Measurements from ENCODE around the gene SF3B2. TPM values are rescaled to one million over a fixed set of nuclear protein-coding genes. Genes with fewer than 3 reads are reported as not detected.
A peak's percentile ranks its signal among the peaks of the same experiment; 100 is the strongest.
"Not testable (repeated sequence)": the region's sequence is repeated elsewhere in the genome, so short reads cannot be mapped to it uniquely, and the experiment has no call there.

The SF3B2 gene
- total and polyA plus RNA-seq, 8 donors = 122 to 233 (median 211) TPM

DNA sequence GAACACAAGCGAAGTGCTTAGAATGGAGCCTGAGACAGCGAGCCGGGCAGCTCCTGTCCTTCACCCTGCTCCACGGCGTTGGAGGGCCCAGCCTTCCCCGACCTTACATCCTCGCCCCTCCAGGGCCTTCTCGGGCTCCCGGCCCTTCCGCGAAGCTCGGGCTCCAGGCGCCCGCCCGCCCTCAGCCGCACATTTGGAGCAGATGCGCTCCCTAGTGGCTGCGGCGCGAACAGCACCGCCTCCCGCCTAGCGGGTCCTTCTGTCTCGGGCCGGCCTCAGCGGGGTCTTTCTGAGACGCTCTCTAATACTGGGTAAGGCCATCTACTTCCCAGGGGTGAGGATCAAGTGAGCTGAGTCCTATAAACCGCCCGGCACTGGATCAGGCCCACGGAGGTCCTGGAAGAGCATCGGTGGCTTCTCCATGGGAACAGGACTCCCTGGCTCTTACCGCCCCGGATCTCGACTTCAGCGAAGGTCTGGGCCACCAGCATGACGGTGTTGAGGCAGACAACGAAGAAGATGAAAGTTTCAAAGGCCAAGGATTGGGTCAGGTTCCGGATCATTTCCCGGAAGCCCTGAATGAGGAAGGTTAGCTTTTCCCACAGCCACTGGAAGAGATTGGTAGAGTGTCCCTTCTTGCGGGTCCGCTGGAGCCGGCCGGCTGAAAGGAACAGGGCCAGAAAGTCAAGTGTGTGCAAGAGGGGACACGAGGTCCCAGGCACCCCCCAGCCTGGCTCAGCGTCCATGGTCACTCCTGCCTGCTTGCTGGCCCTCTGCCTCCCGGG, 29.6 kb upstream of the SF3B2 start:
- peaks cover 0 to 16% of the 10 kb centered on the region in 2 donors for H3K27me3 ChIP-seq
- H3K4me3 ChIP-seq = no peak overlapping the region
- no peaks in the 10 kb centered on the region for H3K9me3 ChIP-seq
- DNase-seq (peak; percentile 32 to 96 (median 62)), ATAC-seq (peak; percentile 96)
- TF ChIP-seq, protein P1, sequence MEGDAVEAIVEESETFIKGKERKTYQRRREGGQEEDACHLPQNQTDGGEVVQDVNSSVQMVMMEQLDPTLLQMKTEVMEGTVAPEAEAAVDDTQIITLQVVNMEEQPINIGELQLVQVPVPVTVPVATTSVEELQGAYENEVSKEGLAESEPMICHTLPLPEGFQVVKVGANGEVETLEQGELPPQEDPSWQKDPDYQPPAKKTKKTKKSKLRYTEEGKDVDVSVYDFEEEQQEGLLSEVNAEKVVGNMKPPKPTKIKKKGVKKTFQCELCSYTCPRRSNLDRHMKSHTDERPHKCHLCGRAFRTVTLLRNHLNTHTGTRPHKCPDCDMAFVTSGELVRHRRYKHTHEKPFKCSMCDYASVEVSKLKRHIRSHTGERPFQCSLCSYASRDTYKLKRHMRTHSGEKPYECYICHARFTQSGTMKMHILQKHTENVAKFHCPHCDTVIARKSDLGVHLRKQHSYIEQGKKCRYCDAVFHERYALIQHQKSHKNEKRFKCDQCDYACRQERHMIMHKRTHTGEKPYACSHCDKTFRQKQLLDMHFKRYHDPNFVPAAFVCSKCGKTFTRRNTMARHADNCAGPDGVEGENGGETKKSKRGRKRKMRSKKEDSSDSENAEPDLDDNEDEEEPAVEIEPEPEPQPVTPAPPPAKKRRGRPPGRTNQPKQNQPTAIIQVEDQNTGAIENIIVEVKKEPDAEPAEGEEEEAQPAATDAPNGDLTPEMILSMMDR (IDR thresholded peaks at IDR 0.05) = peak; percentile 95 to 98
- H3K27ac ChIP-seq = no peak overlapping the region
- H3K4me1 ChIP-seq = peaks cover 6 to 28% of the 10 kb centered on the region in 2 donors
- no peaks in the 10 kb centered on the region for H3K36me3 ChIP-seq
- intact Hi-C loops (cut with DNase I) = no loop called here

DNA sequence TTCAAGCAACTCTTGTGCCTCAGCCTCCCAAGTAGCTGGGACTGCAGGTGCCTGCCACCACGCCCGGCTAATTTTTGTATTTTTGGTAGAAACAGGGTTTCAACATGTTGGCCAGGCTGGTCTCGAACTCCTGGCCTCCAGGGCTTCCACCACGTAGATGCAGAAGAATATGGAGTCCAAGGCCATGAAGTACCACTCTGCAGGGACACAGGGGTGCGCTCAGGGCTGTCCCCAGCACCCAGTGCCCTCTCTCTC, 29.1 kb upstream of the SF3B2 start:
- Histone ChIP-seq H3K27me3 (peaks cover 0 to 16% of the 10 kb centered on the region in 2 donors), H3K4me1 (peaks cover 6 to 28% of the 10 kb centered on the region in 2 donors)
- DNase-seq; ATAC-seq; H3K4me3 ChIP-seq; H3K27ac ChIP-seq; intact Hi-C loops (cut with DNase I); H3K9me3 ChIP-seq; H3K36me3 ChIP-seq: not testable (repeated sequence)

DNA sequence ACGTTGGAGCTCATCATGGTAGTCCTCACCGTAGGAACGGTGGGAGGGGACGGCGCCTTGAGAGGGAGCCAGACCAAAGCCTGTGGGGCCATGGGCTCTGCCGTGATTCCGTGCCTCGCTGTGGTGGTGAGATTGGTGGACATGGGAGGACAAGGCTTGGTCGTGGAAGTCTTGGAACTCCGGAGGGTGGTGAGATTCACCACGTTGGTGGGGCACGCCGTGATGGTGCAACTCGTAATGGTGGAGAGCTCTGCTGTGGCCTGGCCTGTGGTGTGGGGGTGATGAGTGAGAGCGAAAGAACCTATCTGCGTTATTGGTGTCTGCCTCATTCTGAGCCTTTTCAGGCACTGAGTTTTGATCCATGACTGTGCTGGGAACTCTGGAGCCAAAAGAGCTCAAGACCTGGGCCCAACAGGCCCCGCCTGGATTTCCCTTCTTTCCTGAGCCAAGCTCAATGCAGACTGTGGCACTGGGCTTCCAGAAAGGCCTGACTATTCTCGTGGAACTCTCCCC, 26.1 kb upstream of the SF3B2 start, which contains the start of gene CATSPER1:
CATSPER1 (minus strand) TSS at position 463 of the 513 bp plus-strand sequence; CDS start at position 363, 100 bp downstream.
- Histone ChIP-seq H3K9me3 (no peaks in the 10 kb centered on the region), H3K27me3 (peaks cover 0 to 16% of the 10 kb centered on the region in 2 donors), H3K4me1 (peaks cover 6 to 18% of the 10 kb centered on the region in 2 donors), H3K27ac (no peak within 1 kb of the TSS), H3K36me3 (no peaks in the 10 kb centered on the region), H3K4me3 (no peak within 1 kb of the TSS)
- intact Hi-C loops (cut with DNase I) = no loop called here
- ATAC-seq (no peak), DNase-seq (no peak)
- TF ChIP-seq, protein P1 (IDR thresholded peaks at IDR 0.05) = no peak

DNA sequence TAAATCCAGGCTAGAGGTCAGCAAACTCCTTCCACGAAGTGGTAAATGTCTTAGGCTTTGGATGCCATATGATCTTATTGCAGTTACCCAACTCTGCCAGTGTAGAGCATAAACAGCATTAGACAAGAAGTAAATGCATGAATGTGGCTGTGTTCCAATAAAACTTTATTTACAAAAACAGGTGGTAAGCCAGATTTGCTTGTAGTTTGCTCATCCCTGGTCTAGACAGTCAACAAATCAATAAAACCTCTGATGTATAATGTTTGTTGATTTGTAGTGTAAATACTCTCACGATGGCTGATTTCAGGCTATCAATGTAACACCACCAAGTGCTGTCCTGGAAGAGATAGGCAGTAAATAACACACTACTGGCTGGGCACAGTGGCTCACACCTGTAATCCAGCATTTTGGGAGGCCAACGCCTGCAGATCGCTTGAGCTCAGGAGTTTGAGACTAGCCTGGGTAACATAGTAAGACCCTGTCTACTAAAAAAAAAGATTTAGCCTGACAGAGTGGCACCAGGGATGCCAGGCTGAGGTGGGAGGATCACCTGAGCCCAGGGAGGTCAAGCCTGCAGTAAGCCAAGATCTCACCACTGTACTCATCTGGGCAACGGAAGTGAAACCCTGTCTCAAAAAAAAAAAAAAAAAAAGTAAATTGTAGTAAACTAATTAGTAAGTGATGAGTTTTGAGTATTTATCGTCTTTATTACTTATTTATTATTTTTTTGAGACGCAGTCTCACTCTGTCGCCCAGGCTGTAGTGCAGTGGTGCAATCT, 19.0 kb upstream of the SF3B2 start:
- no peaks in the 10 kb centered on the region for H3K9me3 ChIP-seq
- no peak overlapping the region for H3K4me3 ChIP-seq
- ATAC-seq = no peak
- H3K36me3 ChIP-seq = no peaks in the 10 kb centered on the region
- H3K27me3 ChIP-seq = peaks cover 0 to 12% of the 10 kb centered on the region in 2 donors
- no peak for DNase-seq
- no peak overlapping the region for H3K27ac ChIP-seq
- intact Hi-C loops (cut with DNase I) = no loop called here
- TF ChIP-seq, protein P1 (IDR thresholded peaks at IDR 0.05) = no peak
- H3K4me1 ChIP-seq = no peaks in the 10 kb centered on the region

DNA sequence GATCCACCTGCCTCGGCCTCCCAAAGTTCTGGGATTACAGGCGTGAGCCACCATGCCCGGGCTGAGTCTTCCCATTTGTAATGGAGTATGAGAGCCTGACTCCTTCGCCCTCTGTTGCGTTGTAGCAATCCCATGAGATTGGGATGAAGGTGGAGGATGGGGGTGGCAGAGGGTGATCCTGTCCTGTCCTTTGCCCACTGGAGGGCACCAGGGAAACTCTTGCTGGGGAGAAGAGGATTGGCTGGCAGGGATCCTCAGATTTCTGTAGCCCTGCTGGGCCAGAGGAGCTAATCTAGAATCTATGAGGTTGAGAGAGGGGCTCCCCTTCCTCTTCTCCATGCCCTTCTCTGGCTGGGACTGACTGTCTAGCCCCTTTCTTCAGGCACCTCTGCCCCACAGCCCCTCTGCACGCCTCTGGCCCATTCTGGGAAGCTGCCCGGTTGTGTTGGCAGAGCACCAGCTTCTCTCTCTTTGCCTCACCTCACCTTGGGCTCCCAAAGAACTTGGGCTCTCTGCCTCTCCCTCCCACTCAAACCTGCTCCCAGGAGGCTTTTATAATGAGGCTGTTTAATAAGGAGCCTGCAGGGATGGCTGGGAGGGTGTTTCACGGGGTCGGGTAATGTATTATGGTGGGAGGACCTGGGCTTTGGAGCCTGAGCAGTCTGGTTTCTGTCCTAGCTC, 16.4 kb upstream of the SF3B2 start:
- DNase-seq (no peak), ATAC-seq (no peak)
- TF ChIP-seq, protein P1 (IDR thresholded peaks at IDR 0.05) = no peak
- H3K4me3 ChIP-seq = no peak overlapping the region
- peaks cover 0 to 12% of the 10 kb centered on the region in 2 donors for H3K27me3 ChIP-seq
- H3K27ac ChIP-seq = no peak overlapping the region
- intact Hi-C loops (cut with DNase I) = no loop called here
- no peaks in the 10 kb centered on the region for H3K4me1 ChIP-seq
- no peaks in the 10 kb centered on the region for H3K9me3 ChIP-seq
- H3K36me3 ChIP-seq = no peaks in the 10 kb centered on the region

Data from left lung (tissue), 10 donors.